ENCODE results near the gene CPA4. TPM values are rescaled to one million over a fixed set of nuclear protein-coding genes. Genes with fewer than 3 reads are reported as not detected.

CPA4 gene
- total and polyA plus RNA-seq, 8 donors, result 0.20 to 1.5 (median 0.56) TPM

DNA sequence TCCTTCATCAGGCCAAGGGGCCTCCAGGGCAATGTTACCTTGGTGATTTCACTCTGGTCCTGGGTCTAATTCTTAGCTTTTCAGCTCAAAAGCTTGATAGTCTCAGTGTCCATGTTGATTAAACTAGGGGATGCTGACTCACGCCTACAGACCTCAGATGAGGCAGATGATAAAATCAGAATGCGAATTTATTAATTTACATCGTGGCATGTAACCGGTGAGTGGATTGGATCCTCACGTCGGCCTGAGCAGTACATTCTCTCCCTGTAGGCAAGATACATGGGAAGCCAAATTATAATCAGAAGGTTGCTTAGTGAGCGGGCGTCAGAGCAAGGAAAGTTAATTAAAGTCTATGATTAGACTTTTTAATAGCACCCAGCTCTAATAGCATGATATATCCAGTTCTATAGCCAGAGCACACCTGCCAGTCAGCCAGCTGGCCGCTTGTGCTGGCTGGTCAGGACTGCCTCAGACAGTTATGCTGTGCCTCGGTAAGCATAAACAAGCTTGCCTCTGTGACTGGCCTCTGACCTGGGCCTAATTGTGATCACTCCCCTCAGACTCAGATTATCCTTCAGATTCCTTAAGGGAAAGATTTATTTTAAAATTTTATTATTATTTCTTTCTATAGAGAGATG is 31.5 kb downstream of the CPA4 start:
- no peaks in the 10 kb centered on the region for H3K36me3 ChIP-seq
- ATAC-seq, result no peak
- no peak overlapping the region for H3K4me3 ChIP-seq
- H3K27ac ChIP-seq, result no peak overlapping the region
- H3K27me3 ChIP-seq, result no peaks in the 10 kb centered on the region
- intact Hi-C loops (cut with DNase I), result no loop called here
- no peaks in the 10 kb centered on the region for H3K9me3 ChIP-seq
- H3K4me1 ChIP-seq, result no peaks in the 10 kb centered on the region
- no peak for DNase-seq
- TF ChIP-seq, protein P1, sequence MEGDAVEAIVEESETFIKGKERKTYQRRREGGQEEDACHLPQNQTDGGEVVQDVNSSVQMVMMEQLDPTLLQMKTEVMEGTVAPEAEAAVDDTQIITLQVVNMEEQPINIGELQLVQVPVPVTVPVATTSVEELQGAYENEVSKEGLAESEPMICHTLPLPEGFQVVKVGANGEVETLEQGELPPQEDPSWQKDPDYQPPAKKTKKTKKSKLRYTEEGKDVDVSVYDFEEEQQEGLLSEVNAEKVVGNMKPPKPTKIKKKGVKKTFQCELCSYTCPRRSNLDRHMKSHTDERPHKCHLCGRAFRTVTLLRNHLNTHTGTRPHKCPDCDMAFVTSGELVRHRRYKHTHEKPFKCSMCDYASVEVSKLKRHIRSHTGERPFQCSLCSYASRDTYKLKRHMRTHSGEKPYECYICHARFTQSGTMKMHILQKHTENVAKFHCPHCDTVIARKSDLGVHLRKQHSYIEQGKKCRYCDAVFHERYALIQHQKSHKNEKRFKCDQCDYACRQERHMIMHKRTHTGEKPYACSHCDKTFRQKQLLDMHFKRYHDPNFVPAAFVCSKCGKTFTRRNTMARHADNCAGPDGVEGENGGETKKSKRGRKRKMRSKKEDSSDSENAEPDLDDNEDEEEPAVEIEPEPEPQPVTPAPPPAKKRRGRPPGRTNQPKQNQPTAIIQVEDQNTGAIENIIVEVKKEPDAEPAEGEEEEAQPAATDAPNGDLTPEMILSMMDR (IDR thresholded peaks at IDR 0.05), result no peak

DNA sequence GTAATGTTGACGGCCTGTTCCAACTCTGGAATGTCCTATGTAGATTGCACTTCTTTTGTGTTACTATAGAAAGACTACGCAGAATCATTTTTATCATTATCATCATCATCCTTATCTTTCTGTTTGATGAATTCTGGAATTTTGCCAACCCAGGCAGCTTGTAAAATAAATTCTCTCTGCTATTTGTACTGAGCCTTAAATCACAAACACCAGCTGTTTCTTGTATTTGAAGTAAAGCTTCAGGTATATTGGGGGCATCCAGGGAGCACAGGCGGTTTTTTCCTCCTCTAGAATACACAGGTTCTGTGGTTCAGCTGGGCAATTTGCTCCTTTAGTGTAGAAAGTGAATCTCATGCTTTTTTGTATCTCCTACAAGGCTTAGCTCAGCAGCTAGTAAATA is 36.7 kb downstream of the CPA4 start:
- TF ChIP-seq, protein P1 (IDR thresholded peaks at IDR 0.05), result no peak
- intact Hi-C loops (cut with DNase I), result no loop called here
- no peak overlapping the region for H3K27ac ChIP-seq

DNA sequence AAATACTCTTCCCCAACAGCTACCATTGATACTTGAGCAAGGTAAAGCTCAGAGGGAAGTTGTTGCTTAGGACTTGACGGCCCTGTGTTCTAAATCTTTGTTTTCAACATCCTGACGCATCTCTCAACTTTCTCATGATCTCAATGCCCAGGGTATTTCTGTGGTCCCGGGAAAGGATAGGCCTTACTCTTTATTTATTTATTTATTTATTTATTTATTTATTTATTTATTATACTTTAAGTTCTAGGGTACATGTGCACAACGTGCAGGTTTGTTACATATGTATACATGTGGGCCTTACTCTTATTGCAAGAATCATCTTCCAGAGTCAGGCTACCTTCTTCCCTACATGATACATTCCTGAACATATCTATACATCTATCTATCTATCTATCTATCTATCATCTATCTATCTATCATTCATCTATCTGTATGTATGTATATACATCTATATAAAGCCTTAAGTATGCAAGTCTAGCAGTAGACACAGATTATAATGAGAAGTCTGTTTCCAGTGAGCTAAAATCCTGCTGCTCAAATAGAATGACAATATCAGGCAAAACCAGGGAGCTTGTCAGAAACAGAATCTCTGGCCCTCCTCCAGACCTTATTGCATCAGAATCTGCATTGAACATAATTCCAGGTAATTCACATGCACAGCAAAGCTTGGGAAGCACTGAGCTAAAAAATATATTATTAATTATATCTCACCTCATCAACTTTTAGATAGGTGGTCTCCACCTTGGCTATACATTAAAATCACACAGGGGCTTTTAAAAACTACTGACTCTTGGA is 39.5 kb downstream of the CPA4 start:
- Histone ChIP-seq H3K4me1 (no peaks in the 10 kb centered on the region), H3K9me3 (no peaks in the 10 kb centered on the region), H3K4me3 (no peak overlapping the region), H3K36me3 (no peaks in the 10 kb centered on the region), H3K27me3 (no peaks in the 10 kb centered on the region), H3K27ac (no peak overlapping the region)
- ATAC-seq, result no peak
- no peak for DNase-seq
- intact Hi-C loops (cut with DNase I), result no loop called here
- TF ChIP-seq, protein P1 (IDR thresholded peaks at IDR 0.05), result no peak

More for the DNA sequence above, 36.7 kb downstream of the CPA4 start:
- no peak overlapping the region for H3K4me3 ChIP-seq
- no peaks in the 10 kb centered on the region for H3K27me3 ChIP-seq
- H3K4me1 ChIP-seq, result no peaks in the 10 kb centered on the region
- no peak for DNase-seq
- no peaks in the 10 kb centered on the region for H3K9me3 ChIP-seq
- no peak for ATAC-seq
- H3K36me3 ChIP-seq, result no peaks in the 10 kb centered on the region

DNA sequence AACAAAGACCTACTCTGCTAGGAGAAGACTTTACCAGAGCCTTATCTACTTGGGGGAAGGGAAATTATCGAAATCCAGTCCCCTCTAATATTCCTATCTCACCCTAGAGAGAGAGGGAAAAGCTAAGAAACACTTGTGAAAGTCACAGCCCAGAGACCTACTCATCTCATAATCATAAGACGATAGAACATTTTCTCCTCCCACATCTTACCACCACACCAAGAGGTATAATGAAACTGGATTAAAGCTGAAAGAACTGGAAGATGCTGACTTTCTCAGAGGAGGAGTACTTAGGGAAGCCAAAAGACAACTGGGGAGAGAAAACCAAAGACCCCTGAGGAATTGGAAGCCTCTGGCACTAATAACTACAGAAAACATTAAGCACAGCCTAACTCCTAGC is 40.9 kb downstream of the CPA4 start:
- DNase-seq, result no peak
- Histone ChIP-seq H3K4me1 (no peaks in the 10 kb centered on the region), H3K27ac (no peak overlapping the region), H3K9me3 (no peaks in the 10 kb centered on the region), H3K4me3 (no peak overlapping the region), H3K36me3 (no peaks in the 10 kb centered on the region), H3K27me3 (no peaks in the 10 kb centered on the region)
- TF ChIP-seq, protein P1 (IDR thresholded peaks at IDR 0.05), result no peak
- ATAC-seq, result no peak
- intact Hi-C loops (cut with DNase I), result no loop called here

DNA sequence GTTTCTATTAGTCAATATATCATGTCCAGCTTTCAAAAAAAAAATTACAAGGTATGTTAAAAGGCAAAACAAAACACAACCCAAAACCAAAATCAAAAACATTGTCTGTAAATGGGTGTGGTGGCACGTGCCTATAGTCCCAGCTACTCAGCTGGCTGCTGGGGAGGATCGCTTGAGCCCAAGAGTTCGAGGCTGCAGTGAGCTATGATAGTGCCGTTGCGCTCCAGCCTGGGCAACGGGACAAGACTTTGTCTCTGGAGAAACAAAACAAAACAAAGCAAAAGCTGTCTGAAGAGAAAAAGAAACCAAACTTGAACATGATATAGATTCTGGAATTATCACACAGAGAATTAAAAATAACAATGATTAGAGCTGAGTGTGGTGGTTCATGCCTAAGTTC is 41.3 kb downstream of the CPA4 start:
- DNase-seq (peak in 1 of 4 donors; percentile 44), ATAC-seq (no peak)
- no peak overlapping the region for H3K27ac ChIP-seq
- H3K4me1 ChIP-seq, result no peaks in the 10 kb centered on the region
- intact Hi-C loops (cut with DNase I), result no loop called here
- H3K4me3 ChIP-seq, result no peak overlapping the region
- H3K36me3 ChIP-seq, result no peaks in the 10 kb centered on the region
- no peaks in the 10 kb centered on the region for H3K27me3 ChIP-seq
- H3K9me3 ChIP-seq, result no peaks in the 10 kb centered on the region
- TF ChIP-seq, protein P1 (IDR thresholded peaks at IDR 0.05), result no peak
